HepG2 (cell line): ENCODE data around the gene EGFLAM. TPM values are rescaled to one million over a fixed set of nuclear protein-coding genes. Genes with fewer than 3 reads are reported as not detected.

Source experiments
- ATAC-seq: fragments of 200-7000 bp; cut with Tn5 transposase; 3 replicates; pipeline ENCODE4 v1.9.1; 2020; ENCODE audit warnings: mild to moderate bottlenecking, moderate library complexity
- BruUV-seq: library from RNA; stranded (reverse); fragments of 400-500 nt; replicated peaks from 2 replicates; lab custom pipeline; 2021; lab: Mats Ljungman, UMichigan
- CTCF ChIA-PET: fragments of 300-600 bp; formaldehyde crosslinking; extraction: SDS; loops from one replicate; lab custom pipeline; 2021; ENCODE audit warnings: low total read pairs, inconsistent platforms, low intra/inter-chr PET ratio; lab: Yijun Ruan, JAX
- POLR2A ChIA-PET: fragments of 350-600 bp; sonication (Branson Sonifier 250); formaldehyde crosslinking; loops from one replicate; lab custom pipeline; 2020; ENCODE audit warnings: antibody characterized with exemption, inconsistent platforms; lab: Yijun Ruan, JAX
- DNase-seq: peaks from one replicate; pipeline ENCODE4 v3.0.0-alpha.2; 2015; ENCODE audit warnings: low spot score
- FAIRE-seq: peaks from 3 replicates; lab custom pipeline; 2011; peaks lifted over from hg19 to GRCh38; lab: Jason Lieb, UNC
- H2AFZ ChIP-seq: one replicate; pipeline ENCODE4 v1.6.1; 2011; ENCODE audit warnings: low read length, inconsistent platforms
- H3K27ac ChIP-seq: fragments of 300-600 bp; 3 replicates; pipeline ENCODE4 v1.8.0; 2011; ENCODE audit warnings: mixed run types, mild to moderate bottlenecking, mixed read lengths, low read length, inconsistent platforms; ENCODE audit not compliant: insufficient read depth; ENCODE audit errors: extremely low read length
- H3K27me3 ChIP-seq, 2 experiments: fragments of 200-600 bp in 1 of 2; 2 replicates in 1 of 2; 3 replicates in 1 of 2; pipeline versions ENCODE4 v1.6.0 to v1.8.0; 2011; ENCODE audit warnings: low read length in 2 of 2, mild to moderate bottlenecking in 2 of 2, moderate library complexity in 2 of 2, inconsistent platforms in 1 of 2; ENCODE audit not compliant: insufficient read depth in 2 of 2, control insufficient read depth in 1 of 2
- H3K36me3 ChIP-seq, 2 experiments: fragments of 200-600 bp in 1 of 2; replicated peaks in 1 of 2; 2 replicates in 1 of 2; 3 replicates in 1 of 2; pipeline versions ENCODE4 v1.5.1 to v1.8.0; 2011; ENCODE audit warnings: low read length in 2 of 2, inconsistent platforms in 1 of 2; ENCODE audit not compliant: insufficient read depth in 2 of 2, control insufficient read depth in 1 of 2
- H3K4me1 ChIP-seq: 2 replicates; pipeline ENCODE4 v1.5.1; 2012; ENCODE audit warnings: low read length, inconsistent platforms; ENCODE audit not compliant: insufficient read depth
- H3K4me2 ChIP-seq: 2 replicates; pipeline ENCODE4 v1.6.0; 2011; ENCODE audit warnings: low read depth, low read length, inconsistent platforms
- H3K4me3 ChIP-seq, 3 experiments: fragments of 200-600 bp in 1 of 3; sonication (generic), shearing (Covaris generic) in 1 of 3; replicated peaks in 1 of 3; 2 replicates each; pipeline ENCODE4 v1.5.1; 2011 to 2016; ENCODE audit warnings: low read length in 3 of 3, inconsistent platforms in 2 of 3, low read depth in 2 of 3, mild to moderate bottlenecking in 2 of 3, control low read depth in 1 of 3, mixed read lengths in 1 of 3; ENCODE audit not compliant: insufficient read depth in 1 of 3
- H3K79me2 ChIP-seq: one replicate; pipeline ENCODE4 v1.6.1; 2011; ENCODE audit warnings: low read length, inconsistent platforms; ENCODE audit not compliant: insufficient read depth
- H3K9ac ChIP-seq: 2 replicates; pipeline ENCODE4 v1.6.0; 2011; ENCODE audit warnings: mild to moderate bottlenecking, low read depth, low read length, inconsistent platforms; ENCODE audit not compliant: insufficient read depth
- H3K9me3 ChIP-seq: 2 replicates; pipeline ENCODE4 v1.5.1; 2012; ENCODE audit warnings: mild to moderate bottlenecking, low read length
- H4K20me1 ChIP-seq: 2 replicates; pipeline ENCODE4 v1.6.0; 2011; ENCODE audit warnings: inconsistent platforms, mild to moderate bottlenecking, low read length, moderate library complexity; ENCODE audit not compliant: insufficient read depth
- BCL6 ChIP-seq: IDR thresholded peaks from 2 replicates; pipeline ENCODE4 v1.6.1; 2016; ENCODE audit warnings: missing genetic modification reagents, missing compliant biosample characterization
- CHD2 ChIP-seq: IDR thresholded peaks from 2 replicates; pipeline ENCODE4 v1.6.1; 2011; ENCODE audit warnings: low read depth, low read length, improper control_type of control experiment
- EED ChIP-seq: sonication (generic); formaldehyde crosslinking; IDR thresholded peaks from 2 replicates; pipeline ENCODE4 v1.5.0; 2020; ENCODE audit warnings: mild to moderate bottlenecking, missing genetic modification reagents
- FOXP1 ChIP-seq, 2 experiments: fragments of 450-650 bp in 1 of 2; IDR thresholded peaks; 2 replicates each; pipeline ENCODE4 v1.6.1; 2017 to 2018; ENCODE audit warnings: antibody characterized with exemption in 1 of 2
- MIER2 ChIP-seq: IDR thresholded peaks from 2 replicates; pipeline ENCODE4 v1.6.1; 2016; ENCODE audit warnings: missing biosample characterization, missing genetic modification reagents
- SMYD3 ChIP-seq: sonication (generic); formaldehyde crosslinking; IDR thresholded peaks from 2 replicates; pipeline ENCODE4 v1.8.1; 2023; ENCODE audit warnings: mild to moderate bottlenecking, missing genetic modification reagents
- TGIF2 ChIP-seq: IDR thresholded peaks from 2 replicates; pipeline ENCODE4 v1.6.1; 2016; ENCODE audit warnings: control low read depth, missing compliant biosample characterization
- ZBTB7B ChIP-seq: sonication (generic); formaldehyde crosslinking; IDR thresholded peaks from 2 replicates; pipeline ENCODE4 v1.4.0; 2020; ENCODE audit warnings: missing genetic modification reagents
- ZFP41 ChIP-seq: sonication (generic); formaldehyde crosslinking; IDR thresholded peaks from 2 replicates; pipeline ENCODE4 v1.4.0; 2020; ENCODE audit warnings: mild to moderate bottlenecking, missing genetic modification reagents, borderline replicate concordance
- ZNF225 ChIP-seq: sonication (generic); formaldehyde crosslinking; IDR thresholded peaks from 2 replicates; pipeline ENCODE4 v1.4.0; 2020; ENCODE audit warnings: mild to moderate bottlenecking, missing genetic modification reagents
- ZNF761 ChIP-seq: sonication (generic); formaldehyde crosslinking; conservative IDR thresholded peaks from 2 replicates; pipeline ENCODE4 v1.4.0; 2020; ENCODE audit warnings: mild to moderate bottlenecking, missing genetic modification reagents
- WGBS: methylation state at CpG from one replicate; pipeline ENCODE4 v1.1.6; 2017; ENCODE audit warnings: low lambda C conversion rate; 5-methylcytosine and 5-hydroxymethylcytosine counted together
- in situ Hi-C: cut with HindIII; loops from 2 replicates; pipeline ENCODE4 v1.10.0; 2017; ENCODE audit warnings: low pct_unique_long_range_greater_than_20kb; ENCODE audit not compliant: extremely low pct_ligation_motif_present
- intact Hi-C: fragments of 100-400 bp; cut with micrococcal nuclease; formaldehyde crosslinking; loops from one replicate; pipeline ENCODE4 v1.10.0; 2022; ENCODE audit not compliant: unreplicated experiment
- polyA plus RNA-seq, 8 experiments: library from polyadenylated mRNA; depleted of rRNA in 3 of 8; stranded (reverse) in 7 of 8; unstranded in 1 of 8; fragments of >200 nt; fragmentation: Illumina TruSeq in 4 of 8; extraction: Trizol in 4 of 8; gene quantifications; 2 replicates each; pipeline versions ENCODE4 v1.2.1 to v1.2.3, GENCODE V29; 2011 to 2016; ENCODE audit warnings: low read depth in 4 of 8, missing spikeins in 1 of 8, mixed read lengths in 1 of 8; ENCODE audit not compliant: insufficient read depth in 1 of 8
- total RNA-seq, 5 experiments: library from RNA; depleted of rRNA; stranded (reverse); fragments of >200 nt; fragmentation: Illumina TruSeq; extraction: Trizol; gene quantifications; 2 replicates each; pipeline ENCODE4 v1.2.3, GENCODE V29; 2016; ENCODE audit warnings: low read depth in 1 of 5
- TF ChIP-seq, protein P1 (sequence below): sonication (generic); formaldehyde crosslinking; IDR thresholded peaks from 2 replicates; pipeline ENCODE4 v1.5.0; 2020; ENCODE audit warnings: mild to moderate bottlenecking, missing genetic modification reagents
- TF ChIP-seq, protein P2 (sequence below), 2 experiments: fragments of 450-650 bp in 1 of 2; sonication (generic) in 1 of 2; formaldehyde crosslinking; IDR thresholded peaks; 2 replicates each; pipeline versions ENCODE4 v1.5.0 to v1.8.0; 2020 to 2022; ENCODE audit warnings: mild to moderate bottlenecking in 1 of 2, missing genetic modification reagents in 1 of 2
- TF ChIP-seq, protein P3 (sequence below): sonication (generic); formaldehyde crosslinking; IDR thresholded peaks from 2 replicates; pipeline ENCODE4 v1.8.1; 2023; ENCODE audit warnings: mild to moderate bottlenecking, missing genetic modification reagents, borderline replicate concordance
- TF ChIP-seq, protein P4 (sequence below): sonication (generic); formaldehyde crosslinking; IDR thresholded peaks from 2 replicates; pipeline ENCODE4 v1.8.0; 2022; ENCODE audit warnings: mild to moderate bottlenecking, missing genetic modification reagents, moderate library complexity
- TF ChIP-seq, protein P5 (sequence below): sonication (generic); formaldehyde crosslinking; IDR thresholded peaks from 2 replicates; pipeline ENCODE4 v1.4.0; 2020; ENCODE audit warnings: low read depth, mild to moderate bottlenecking, missing genetic modification reagents

The EGFLAM gene
- total and polyA plus RNA-seq, 2 of the 13 experiments (the other 11 are each of a cell fraction or from before 2014, with no cell fraction given) = not detected

DNA sequence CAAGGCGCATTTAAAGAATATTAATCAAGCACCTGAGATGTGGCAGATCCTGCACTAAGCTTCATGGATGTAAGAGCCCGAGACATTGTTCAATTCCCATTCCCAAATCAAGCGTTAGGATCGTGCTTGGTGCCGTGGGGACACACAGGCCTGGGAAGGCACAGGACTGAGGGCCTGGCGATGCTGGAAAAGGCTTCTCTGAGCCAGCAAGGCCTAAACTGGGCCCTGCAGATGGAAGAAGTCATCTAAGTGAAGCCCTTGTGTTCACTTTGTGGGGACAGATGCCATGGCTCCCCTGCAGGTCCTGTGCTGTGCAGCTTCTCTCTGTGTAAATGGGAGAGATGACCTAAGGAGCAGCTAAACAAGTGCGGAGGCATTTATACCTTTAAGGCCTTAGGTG, 214.2 kb downstream of the EGFLAM start:
- CTCF ChIA-PET = no interaction called here
- no peak for FAIRE-seq
- no peak overlapping the region for H2AFZ ChIP-seq
- no peak for TF ChIP-seq MIER2 (CRISPR knock-in tag)
- TF ChIP-seq, protein P1, sequence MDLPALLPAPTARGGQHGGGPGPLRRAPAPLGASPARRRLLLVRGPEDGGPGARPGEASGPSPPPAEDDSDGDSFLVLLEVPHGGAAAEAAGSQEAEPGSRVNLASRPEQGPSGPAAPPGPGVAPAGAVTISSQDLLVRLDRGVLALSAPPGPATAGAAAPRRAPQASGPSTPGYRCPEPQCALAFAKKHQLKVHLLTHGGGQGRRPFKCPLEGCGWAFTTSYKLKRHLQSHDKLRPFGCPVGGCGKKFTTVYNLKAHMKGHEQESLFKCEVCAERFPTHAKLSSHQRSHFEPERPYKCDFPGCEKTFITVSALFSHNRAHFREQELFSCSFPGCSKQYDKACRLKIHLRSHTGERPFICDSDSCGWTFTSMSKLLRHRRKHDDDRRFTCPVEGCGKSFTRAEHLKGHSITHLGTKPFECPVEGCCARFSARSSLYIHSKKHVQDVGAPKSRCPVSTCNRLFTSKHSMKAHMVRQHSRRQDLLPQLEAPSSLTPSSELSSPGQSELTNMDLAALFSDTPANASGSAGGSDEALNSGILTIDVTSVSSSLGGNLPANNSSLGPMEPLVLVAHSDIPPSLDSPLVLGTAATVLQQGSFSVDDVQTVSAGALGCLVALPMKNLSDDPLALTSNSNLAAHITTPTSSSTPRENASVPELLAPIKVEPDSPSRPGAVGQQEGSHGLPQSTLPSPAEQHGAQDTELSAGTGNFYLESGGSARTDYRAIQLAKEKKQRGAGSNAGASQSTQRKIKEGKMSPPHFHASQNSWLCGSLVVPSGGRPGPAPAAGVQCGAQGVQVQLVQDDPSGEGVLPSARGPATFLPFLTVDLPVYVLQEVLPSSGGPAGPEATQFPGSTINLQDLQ (CRISPR knock-in tag) = no peak
- TF ChIP-seq, protein P2, sequence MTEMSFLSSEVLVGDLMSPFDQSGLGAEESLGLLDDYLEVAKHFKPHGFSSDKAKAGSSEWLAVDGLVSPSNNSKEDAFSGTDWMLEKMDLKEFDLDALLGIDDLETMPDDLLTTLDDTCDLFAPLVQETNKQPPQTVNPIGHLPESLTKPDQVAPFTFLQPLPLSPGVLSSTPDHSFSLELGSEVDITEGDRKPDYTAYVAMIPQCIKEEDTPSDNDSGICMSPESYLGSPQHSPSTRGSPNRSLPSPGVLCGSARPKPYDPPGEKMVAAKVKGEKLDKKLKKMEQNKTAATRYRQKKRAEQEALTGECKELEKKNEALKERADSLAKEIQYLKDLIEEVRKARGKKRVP (CRISPR knock-in tag; IDR thresholded peaks at IDR 0.05) = no peak
- no peak for TF ChIP-seq EED (CRISPR knock-in tag)
- TF ChIP-seq, protein P3, sequence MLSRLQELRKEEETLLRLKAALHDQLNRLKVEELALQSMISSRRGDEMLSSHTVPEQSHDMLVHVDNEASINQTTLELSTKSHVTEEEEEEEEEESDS = no peak
- no peak for TF ChIP-seq ZNF225 (CRISPR knock-in tag)
- TF ChIP-seq TGIF2 (CRISPR knock-in tag) = no peak
- no peak for TF ChIP-seq BCL6
- TF ChIP-seq, protein P4, sequence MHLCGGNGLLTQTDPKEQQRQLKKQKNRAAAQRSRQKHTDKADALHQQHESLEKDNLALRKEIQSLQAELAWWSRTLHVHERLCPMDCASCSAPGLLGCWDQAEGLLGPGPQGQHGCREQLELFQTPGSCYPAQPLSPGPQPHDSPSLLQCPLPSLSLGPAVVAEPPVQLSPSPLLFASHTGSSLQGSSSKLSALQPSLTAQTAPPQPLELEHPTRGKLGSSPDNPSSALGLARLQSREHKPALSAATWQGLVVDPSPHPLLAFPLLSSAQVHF = no peak
- TF ChIP-seq ZFP41 (CRISPR knock-in tag) = no peak
- TF ChIP-seq CHD2 = no peak
- no peak for TF ChIP-seq ZBTB7B (CRISPR knock-in tag)
- TF ChIP-seq, protein P5, sequence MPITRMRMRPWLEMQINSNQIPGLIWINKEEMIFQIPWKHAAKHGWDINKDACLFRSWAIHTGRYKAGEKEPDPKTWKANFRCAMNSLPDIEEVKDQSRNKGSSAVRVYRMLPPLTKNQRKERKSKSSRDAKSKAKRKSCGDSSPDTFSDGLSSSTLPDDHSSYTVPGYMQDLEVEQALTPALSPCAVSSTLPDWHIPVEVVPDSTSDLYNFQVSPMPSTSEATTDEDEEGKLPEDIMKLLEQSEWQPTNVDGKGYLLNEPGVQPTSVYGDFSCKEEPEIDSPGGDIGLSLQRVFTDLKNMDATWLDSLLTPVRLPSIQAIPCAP (CRISPR knock-in tag) = no peak
- TF ChIP-seq FOXP1 (IDR thresholded peaks at IDR 0.05) = no peak
- TF ChIP-seq FOXP1 (CRISPR knock-in tag; IDR thresholded peaks at IDR 0.05) = no peak
- TF ChIP-seq ZNF761 = no peak
- TF ChIP-seq SMYD3 = no peak
- TF ChIP-seq, all 625 proteins: peak for 0
- 93% methylated on average over 7 of the region's 7 CpGs for WGBS
- Histone ChIP-seq H3K36me3 (no peaks in the 10 kb centered on the region), H4K20me1 (no peaks in the 10 kb centered on the region), H3K27me3 (peaks cover 0 to 1% of the 10 kb centered on the region in 2 experiments; a peak in 1 of 5 replicates), H3K27ac (no peak overlapping the region), H3K9me3 (no peaks in the 10 kb centered on the region), H3K4me3 (no peak overlapping the region), H3K4me2 (no peak overlapping the region), H3K4me1 (peaks cover 20% of the 10 kb centered on the region), H3K9ac (no peak overlapping the region), H3K79me2 (no peaks in the 10 kb centered on the region)
- in situ Hi-C loops = no loop called here
- intact Hi-C loops = no loop called here
- POLR2A ChIA-PET = no interaction called here
- no TSS peak for BruUV-seq
- ATAC-seq (peak; percentile 13; the same call in 2 of the 3 replicates), DNase-seq (no peak)
